Natural killer cell (primary cell): Measurements from ENCODE around the gene AGXT. TPM values are rescaled to one million over a fixed set of nuclear protein-coding genes. Genes with fewer than 3 reads are reported as not detected.

Experiments
- ATAC-seq, 3 donors: fragments of 150-1000 bp in 2 of 3; fragments of 200-7000 bp in 1 of 3; cut with Tn5 transposase; 1 replicate in 1 of 3; 2 replicates in 2 of 3; pipeline ENCODE4 v1.10.0; 2021; ENCODE audit warnings: mild to moderate bottlenecking in 2 of 3, moderate library complexity in 2 of 3
- DNase-seq, 2 donors: peaks; one replicate each; pipeline versions ENCODE4 v3.0.0 to v3.0.0-alpha.2; 2013 to 2021; ENCODE audit warnings: mixed read lengths in 1 of 2
- H3K27ac ChIP-seq: one replicate; pipeline ENCODE4 v1.5.1; 2013; ENCODE audit warnings: mild to moderate bottlenecking, low read length
- H3K27me3 ChIP-seq: one replicate; pipeline ENCODE4 v1.6.1; 2013; ENCODE audit warnings: low read length; ENCODE audit not compliant: control insufficient read depth, insufficient read depth
- H3K36me3 ChIP-seq: one replicate; pipeline ENCODE4 v1.6.1; 2013; ENCODE audit warnings: low read length; ENCODE audit not compliant: control insufficient read depth, insufficient read depth
- H3K4me1 ChIP-seq: one replicate; pipeline ENCODE4 v1.6.1; 2013; ENCODE audit warnings: low read length; ENCODE audit not compliant: control insufficient read depth, insufficient read depth
- H3K4me3 ChIP-seq: one replicate; pipeline ENCODE4 v1.5.1; 2013; ENCODE audit warnings: low read length
- H3K9me3 ChIP-seq: one replicate; pipeline ENCODE4 v1.6.1; 2013; ENCODE audit warnings: low read length; ENCODE audit not compliant: control insufficient read depth, insufficient read depth
- H3K27ac Mint-ChIP-seq, 2 donors: one replicate each; pipeline ENCODE4 v1.8.0; 2022; ENCODE audit warnings: mild to moderate bottlenecking in 2 of 2, mixed read lengths in 2 of 2, moderate library complexity in 1 of 2
- H3K27me3 Mint-ChIP-seq, 2 donors: one replicate each; pipeline ENCODE4 v1.8.0; 2022; ENCODE audit warnings: low read depth in 2 of 2, mixed read lengths in 2 of 2
- H3K36me3 Mint-ChIP-seq: one replicate; pipeline ENCODE4 v1.8.0; 2022; ENCODE audit warnings: mixed read lengths
- H3K4me1 Mint-ChIP-seq, 2 donors: one replicate each; pipeline ENCODE4 v1.8.0; 2022; ENCODE audit warnings: mixed read lengths in 2 of 2
- H3K4me3 Mint-ChIP-seq: one replicate; pipeline ENCODE4 v1.8.0; 2022; ENCODE audit warnings: mild to moderate bottlenecking, moderate library complexity, mixed read lengths
- H3K9me3 Mint-ChIP-seq, 2 donors: one replicate each; pipeline ENCODE4 v1.8.0; 2022; ENCODE audit warnings: mixed read lengths in 2 of 2
- WGBS: methylation state at CpG from one replicate; pipeline ENCODE4 v1.1.7; 2013; ENCODE audit warnings: missing lambda C conversion rate; ENCODE audit not compliant: insufficient coverage; 5-methylcytosine and 5-hydroxymethylcytosine counted together
- intact Hi-C: fragments of 100-400 bp; cut with micrococcal nuclease; formaldehyde crosslinking; loops from one replicate; pipeline ENCODE4 v1.14.2; 2022
- total RNA-seq, 4 donors: library from RNA; stranded (reverse); fragments of 120-200 nt in 1 of 4; gene quantifications; one replicate each; pipeline versions ENCODE4 v1.2.3 to v1.2.4, GENCODE V29; 2013 to 2022
- TF ChIP-seq, protein P1 (sequence below): fragments of 200-600 bp; IDR thresholded peaks from one replicate; pipeline ENCODE4 v1.8.0; 2022; ENCODE audit warnings: antibody characterized with exemption

The AGXT gene
- total RNA-seq, 3 donors from 2014 or later (not counting 1 experiment from before 2014, with no cell fraction given), result not detected

DNA sequence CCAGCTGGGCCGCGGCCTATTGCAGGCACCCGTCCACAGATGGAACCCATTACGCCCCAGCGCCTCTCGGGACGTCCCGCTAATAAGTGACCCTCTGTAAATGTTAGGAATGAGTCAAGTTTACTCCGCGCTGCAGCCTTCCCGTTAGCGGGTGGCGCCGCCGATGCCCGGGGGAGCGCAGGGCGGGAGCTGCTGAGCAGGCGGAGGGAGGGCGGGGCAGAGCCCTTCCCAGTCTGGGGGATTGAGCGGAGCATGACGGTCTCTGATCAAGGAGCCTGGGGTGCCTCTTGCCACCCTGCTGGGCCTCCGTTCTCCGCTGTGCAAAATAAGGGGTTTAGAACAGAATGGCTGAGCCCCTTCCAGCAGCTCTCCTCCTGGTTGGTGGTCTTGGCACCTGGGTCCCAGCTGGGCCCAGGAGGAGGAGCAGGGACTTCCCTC lies 48.0 kb downstream of the AGXT start:
- Histone ChIP-seq H3K9me3 (no peaks in the 10 kb centered on the region), H3K36me3 (no peaks in the 10 kb centered on the region), H3K27ac (no peak overlapping the region), H3K4me1 (no peaks in the 10 kb centered on the region), H3K4me3 (no peak overlapping the region), H3K27me3 (peaks cover 2% of the 10 kb centered on the region)
- no peak overlapping the region for H3K27ac Mint-ChIP-seq
- no peaks in the 10 kb centered on the region for H3K4me1 Mint-ChIP-seq
- intact Hi-C loops, result no loop called here
- H3K27me3 Mint-ChIP-seq, result peaks cover 0 to 6% of the 10 kb centered on the region in 2 donors
- ATAC-seq, result no peak
- no peak overlapping the region for H3K4me3 Mint-ChIP-seq
- no peak for DNase-seq
- H3K36me3 Mint-ChIP-seq, result no peaks in the 10 kb centered on the region
- no peaks in the 10 kb centered on the region for H3K9me3 Mint-ChIP-seq
- TF ChIP-seq, protein P1, sequence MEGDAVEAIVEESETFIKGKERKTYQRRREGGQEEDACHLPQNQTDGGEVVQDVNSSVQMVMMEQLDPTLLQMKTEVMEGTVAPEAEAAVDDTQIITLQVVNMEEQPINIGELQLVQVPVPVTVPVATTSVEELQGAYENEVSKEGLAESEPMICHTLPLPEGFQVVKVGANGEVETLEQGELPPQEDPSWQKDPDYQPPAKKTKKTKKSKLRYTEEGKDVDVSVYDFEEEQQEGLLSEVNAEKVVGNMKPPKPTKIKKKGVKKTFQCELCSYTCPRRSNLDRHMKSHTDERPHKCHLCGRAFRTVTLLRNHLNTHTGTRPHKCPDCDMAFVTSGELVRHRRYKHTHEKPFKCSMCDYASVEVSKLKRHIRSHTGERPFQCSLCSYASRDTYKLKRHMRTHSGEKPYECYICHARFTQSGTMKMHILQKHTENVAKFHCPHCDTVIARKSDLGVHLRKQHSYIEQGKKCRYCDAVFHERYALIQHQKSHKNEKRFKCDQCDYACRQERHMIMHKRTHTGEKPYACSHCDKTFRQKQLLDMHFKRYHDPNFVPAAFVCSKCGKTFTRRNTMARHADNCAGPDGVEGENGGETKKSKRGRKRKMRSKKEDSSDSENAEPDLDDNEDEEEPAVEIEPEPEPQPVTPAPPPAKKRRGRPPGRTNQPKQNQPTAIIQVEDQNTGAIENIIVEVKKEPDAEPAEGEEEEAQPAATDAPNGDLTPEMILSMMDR, result no peak
- 10% methylated on average over 24 of the region's 24 CpGs for WGBS

- no peak for ATAC-seq
- Histone ChIP-seq H3K4me3 (no peak overlapping the region), H3K27ac (no peak overlapping the region), H3K9me3 (no peaks in the 10 kb centered on the region), H3K27me3 (peaks cover 2% of the 10 kb centered on the region), H3K36me3 (no peaks in the 10 kb centered on the region), H3K4me1 (no peaks in the 10 kb centered on the region)
- TF ChIP-seq, protein P1, result no peak
- Mint-ChIP-seq H3K36me3 (no peaks in the 10 kb centered on the region), H3K27ac (no peak overlapping the region), H3K4me3 (no peak overlapping the region), H3K27me3 (peaks cover 0 to 4% of the 10 kb centered on the region in 2 donors), H3K4me1 (no peaks in the 10 kb centered on the region), H3K9me3 (no peaks in the 10 kb centered on the region)
- DNase-seq, result no peak
- intact Hi-C loops, result no loop called here
- WGBS, result 85% methylated on average over 20 of the region's 20 CpGs
These were observed 48.5 kb downstream of the AGXT start for GRCh38 chr2:240917009-240917683.

DNA sequence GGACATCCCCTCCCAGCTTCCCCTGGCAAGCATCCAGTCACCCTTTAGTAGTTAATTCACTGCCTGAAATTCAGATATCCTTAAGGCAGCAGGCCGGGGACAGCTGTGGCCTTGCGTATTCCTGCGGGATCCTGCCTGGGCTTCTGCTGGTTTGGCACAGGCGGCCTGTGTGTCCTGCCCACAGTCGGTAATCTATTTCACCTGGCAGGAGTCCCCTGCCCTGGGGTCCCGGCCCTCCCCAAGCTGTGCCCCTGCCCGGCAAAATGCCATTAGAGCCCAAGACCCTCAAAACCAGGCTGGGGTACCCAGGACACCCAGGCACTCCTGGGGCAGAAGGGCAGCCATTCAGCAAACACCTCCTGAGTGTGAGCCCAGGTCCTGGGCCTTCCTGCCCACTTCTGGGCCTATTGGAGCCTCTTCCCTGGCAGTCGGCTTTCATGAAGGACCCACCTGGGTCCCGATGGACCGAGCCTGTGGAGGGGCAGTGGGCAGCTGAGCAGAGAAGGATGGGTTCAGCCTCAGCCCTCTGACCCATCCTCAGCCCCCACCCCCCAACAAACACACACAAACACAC lies 49.1 kb downstream of the AGXT start:
- H3K27ac ChIP-seq, result no peak overlapping the region
- H3K4me3 ChIP-seq, result no peak overlapping the region
- H3K9me3 ChIP-seq, result no peaks in the 10 kb centered on the region

More for the DNA sequence above, 49.1 kb downstream of the AGXT start:
- TF ChIP-seq, protein P1, result no peak
- intact Hi-C loops, result no loop called here
- no peaks in the 10 kb centered on the region for H3K9me3 Mint-ChIP-seq
- no peak overlapping the region for H3K4me3 Mint-ChIP-seq
- Histone ChIP-seq H3K27me3 (peaks cover 2% of the 10 kb centered on the region), H3K4me1 (no peaks in the 10 kb centered on the region), H3K36me3 (no peaks in the 10 kb centered on the region)
- H3K27ac Mint-ChIP-seq, result no peak overlapping the region
- no peaks in the 10 kb centered on the region for H3K4me1 Mint-ChIP-seq
- peaks cover 0 to 2% of the 10 kb centered on the region in 2 donors for H3K27me3 Mint-ChIP-seq
- no peak for ATAC-seq
- 89% methylated on average over 10 of the region's 10 CpGs for WGBS
- no peaks in the 10 kb centered on the region for H3K36me3 Mint-ChIP-seq
- no peak for DNase-seq
